ENCODE measurements around the gene NOP56.

DNA sequence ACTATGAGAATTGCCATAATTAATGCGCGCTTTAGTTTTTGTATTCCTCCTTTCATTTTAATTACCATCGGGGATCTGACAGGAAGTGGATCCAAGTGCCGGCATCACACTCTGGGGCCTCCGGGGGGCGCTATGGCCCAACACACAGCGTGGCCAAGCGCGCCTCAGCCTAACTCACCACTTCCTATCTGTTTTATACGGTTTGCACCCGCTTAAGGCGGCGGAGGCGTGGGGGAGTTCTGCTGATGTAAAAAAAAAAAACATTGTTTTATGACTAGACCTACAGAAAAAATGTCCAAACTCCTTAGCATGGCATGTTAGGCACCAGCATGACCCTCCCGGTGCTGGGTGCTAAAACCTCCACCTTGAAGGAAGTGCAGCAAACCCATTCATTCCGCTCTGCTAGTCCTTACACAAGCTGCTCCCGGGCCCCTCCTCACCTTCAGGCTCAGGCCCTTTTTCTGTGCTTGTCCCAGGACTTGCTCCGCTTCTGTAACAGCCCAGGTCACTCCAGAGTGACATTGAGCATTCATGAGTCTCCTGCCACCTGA lies 35.7 kb downstream of the NOP56 start:
- TF ChIP-seq TAF1 (IDR thresholded peaks at IDR 0.05; ENCODE audit: low read depth, low read length), result no peak
- TF ChIP-seq POLR2A (IDR thresholded peaks at IDR 0.05; ENCODE audit: low read depth, low read length), result no peak
- TF ChIP-seq SPI1 (IDR thresholded peaks at IDR 0.05; ENCODE audit: low read depth, low read length), result peak; percentile 55
- no peak for TF ChIP-seq POLR2AphosphoS5 (IDR thresholded peaks at IDR 0.05; ENCODE audit: low read depth, low read length)
- no peak for TF ChIP-seq POU2F2 (IDR thresholded peaks at IDR 0.05; ENCODE audit: low read depth, low read length)

All from GM12891 (cell line).